ENCODE results near the gene ACAA1. TPM values are rescaled to one million over a fixed set of nuclear protein-coding genes. Genes with fewer than 3 reads are reported as not detected.

Gene ACAA1
- total and polyA plus RNA-seq, 9 of the 15 experiments (the other 6 are each of a cell fraction or from before 2014, with no cell fraction given): 4.0 to 88.9 (median 57.2) TPM

- ChIA-PET POLR2A (interaction anchor here (0.8 to 1.2 kb wide), 4 partner anchors 8 to 29 kb away, joined by 3 read pairs; partner anchors contain the start of gene ACAA1), CTCF (ENCODE audit: low intra/inter-chr PET ratio) (no interaction called here)
- H3K4me2 ChIP-seq (ENCODE audit: insufficient read depth, low read length): no peak overlapping the region
- intact Hi-C loops (cut with micrococcal nuclease): no loop called here
- DNase-seq (ENCODE audit: extremely low read depth in 1 of 4, low spot score in 3 of 4) (no peak), FAIRE-seq (no peak), ATAC-seq (no peak)
- H3K27ac ChIP-seq (ENCODE audit: extremely low read depth, low read depth, low read length): no peak overlapping the region
- H3K9me3 ChIP-seq (replicated peaks; ENCODE audit: control insufficient read depth, insufficient read depth, low read depth, low read length): no peaks in the 10 kb centered on the region
- BruUV-seq (replicated peaks): no TSS peak
- H3K4me3 ChIP-seq: no peak overlapping the region
- H3K27me3 ChIP-seq (ENCODE audit: control insufficient read depth in 2 of 2, insufficient read depth in 2 of 2, low read length in 2 of 2): peaks cover 12 to 45% of the 10 kb centered on the region in 2 experiments; a peak in 4 of 5 replicates
- TF ChIP-seq HDAC8 (tag; IDR thresholded peaks at IDR 0.05) (no peak), TSC22D4 (tag; IDR thresholded peaks at IDR 0.05) (no peak), POLR2H (tag; IDR thresholded peaks at IDR 0.05; ENCODE audit: low read depth) (no peak)
- peaks cover 0 to 10% of the 10 kb centered on the region in 2 experiments; a peak in 2 of 5 replicates for H3K4me1 ChIP-seq (replicated peaks in 1 of 2; ENCODE audit: control insufficient read depth in 2 of 2, insufficient read depth in 2 of 2, low read length in 2 of 2)
- H3K79me2 ChIP-seq (ENCODE audit: control insufficient read depth, insufficient read depth, low read length): no peaks in the 10 kb centered on the region
- no peak overlapping the region for H2AFZ ChIP-seq (ENCODE audit: low read depth, low read length)
- no peaks in the 10 kb centered on the region for H3K36me3 ChIP-seq (ENCODE audit: control insufficient read depth, insufficient read depth, low read length)
- 11% methylated on average over 7 of the region's 7 CpGs for WGBS (ENCODE audit: insufficient coverage, low coverage, missing lambda C conversion rate)
- in situ Hi-C loops (cut with MboI): no loop called here
- no peaks in the 10 kb centered on the region for H3K9me1 ChIP-seq (ENCODE audit: control insufficient read depth, insufficient read depth, low read length)
- peaks cover 8% of the 10 kb centered on the region; the same call in 1 of the 2 replicates for H4K20me1 ChIP-seq (replicated peaks; ENCODE audit: control insufficient read depth, insufficient read depth, low read length)
- H3K9ac ChIP-seq (ENCODE audit: insufficient read depth in 1 of 2, low read depth in 2 of 2, low read length in 2 of 2): no peak overlapping the region
Observed at GRCh38 chr3:38107911-38108648, 28.8 kb downstream of the ACAA1 start.

- no peak for FAIRE-seq
- Histone ChIP-seq H3K4me3 (no peak overlapping the region), H3K4me1 (replicated peaks in 1 of 2; ENCODE audit: control insufficient read depth in 2 of 2, insufficient read depth in 2 of 2, low read length in 2 of 2) (peaks cover 0 to 7% of the 10 kb centered on the region in 2 experiments; a peak in 2 of 5 replicates), H3K27me3 (ENCODE audit: control insufficient read depth in 2 of 2, insufficient read depth in 2 of 2, low read length in 2 of 2) (peaks cover 12 to 35% of the 10 kb centered on the region in 2 experiments; a peak in 4 of 5 replicates), H3K9me3 (replicated peaks; ENCODE audit: control insufficient read depth, insufficient read depth, low read depth, low read length) (no peaks in the 10 kb centered on the region), H3K36me3 (ENCODE audit: control insufficient read depth, insufficient read depth, low read length) (no peaks in the 10 kb centered on the region), H4K20me1 (replicated peaks; ENCODE audit: control insufficient read depth, insufficient read depth, low read length) (no peaks in the 10 kb centered on the region), H3K79me2 (ENCODE audit: control insufficient read depth, insufficient read depth, low read length) (no peaks in the 10 kb centered on the region), H3K9ac (ENCODE audit: insufficient read depth in 1 of 2, low read depth in 2 of 2, low read length in 2 of 2) (no peak overlapping the region), H3K4me2 (ENCODE audit: insufficient read depth, low read length) (no peak overlapping the region), H3K9me1 (ENCODE audit: control insufficient read depth, insufficient read depth, low read length) (no peaks in the 10 kb centered on the region), H2AFZ (ENCODE audit: low read depth, low read length) (no peak overlapping the region), H3K27ac (ENCODE audit: extremely low read depth, low read depth, low read length) (no peak overlapping the region)
- in situ Hi-C loops (cut with MboI) (no loop called here), intact Hi-C loops (cut with micrococcal nuclease) (no loop called here)
- CTCF ChIA-PET (ENCODE audit: low intra/inter-chr PET ratio): no interaction called here
- BruUV-seq (replicated peaks): no TSS peak
- WGBS (ENCODE audit: insufficient coverage, low coverage, missing lambda C conversion rate): 0% methylated on average over 1 of the region's 1 CpG
- no peak for DNase-seq (ENCODE audit: extremely low read depth in 1 of 4, low spot score in 3 of 4)
- no peak for ATAC-seq
- POLR2A ChIA-PET: no interaction called here
- TF ChIP-seq HMG20B (CRISPR knock-in tag; IDR thresholded peaks at IDR 0.05): no peak
- TF ChIP-seq LEF1 (IDR thresholded peaks at IDR 0.05): no peak
Observed at GRCh38 chr3:38105525-38105924, 31.4 kb downstream of the ACAA1 start.

Data from K562 (cell line).